GM21529 (cell line): ENCODE data around the gene DHDDS.
"Not testable (repeated sequence)": the region's sequence is repeated elsewhere in the genome, so short reads cannot be mapped to it uniquely, and the experiment has no call there.

Source experiments
- ATAC-seq: cut with Tn5 transposase; IDR thresholded peaks from one replicate; pipeline ENCODE4 v1.9.1; 2021; ENCODE audit not compliant: unreplicated experiment

Gene DHDDS, protein sequence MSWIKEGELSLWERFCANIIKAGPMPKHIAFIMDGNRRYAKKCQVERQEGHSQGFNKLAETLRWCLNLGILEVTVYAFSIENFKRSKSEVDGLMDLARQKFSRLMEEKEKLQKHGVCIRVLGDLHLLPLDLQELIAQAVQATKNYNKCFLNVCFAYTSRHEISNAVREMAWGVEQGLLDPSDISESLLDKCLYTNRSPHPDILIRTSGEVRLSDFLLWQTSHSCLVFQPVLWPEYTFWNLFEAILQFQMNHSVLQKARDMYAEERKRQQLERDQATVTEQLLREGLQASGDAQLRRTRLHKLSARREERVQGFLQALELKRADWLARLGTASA

GRCh38 chr1:26431979-26432695 lies at the start of gene DHDDS:
Gene DHDDS, plus strand, starts transcription at chr1:26432321. Its CDS starts 625 bp downstream, at chr1:26432946.
- peak; percentile 93 for ATAC-seq

GRCh38 chr1:26384076-26384475 lies 48.0 kb upstream of the DHDDS start:
- ATAC-seq: no peak

DNA sequence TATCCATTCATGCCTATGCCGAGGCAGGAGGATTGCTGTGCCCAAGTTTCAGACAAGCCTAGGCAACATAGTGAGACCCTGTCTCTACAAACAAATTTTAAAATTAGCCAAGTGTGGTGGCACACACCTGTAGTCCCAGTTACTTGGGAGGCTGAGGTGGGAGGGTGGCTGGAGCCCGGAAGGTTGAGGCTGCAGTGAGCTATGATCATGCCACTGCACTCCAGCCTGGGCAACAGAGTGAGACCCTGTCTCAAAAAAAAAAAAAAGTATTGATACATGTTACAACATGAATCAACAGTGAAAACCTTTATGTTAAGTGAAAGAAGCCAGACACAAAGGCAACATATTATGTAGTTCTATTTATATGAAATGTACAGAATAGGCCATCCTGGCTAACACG lies 47.1 kb upstream of the DHDDS start:
- ATAC-seq: not testable (repeated sequence)

DNA sequence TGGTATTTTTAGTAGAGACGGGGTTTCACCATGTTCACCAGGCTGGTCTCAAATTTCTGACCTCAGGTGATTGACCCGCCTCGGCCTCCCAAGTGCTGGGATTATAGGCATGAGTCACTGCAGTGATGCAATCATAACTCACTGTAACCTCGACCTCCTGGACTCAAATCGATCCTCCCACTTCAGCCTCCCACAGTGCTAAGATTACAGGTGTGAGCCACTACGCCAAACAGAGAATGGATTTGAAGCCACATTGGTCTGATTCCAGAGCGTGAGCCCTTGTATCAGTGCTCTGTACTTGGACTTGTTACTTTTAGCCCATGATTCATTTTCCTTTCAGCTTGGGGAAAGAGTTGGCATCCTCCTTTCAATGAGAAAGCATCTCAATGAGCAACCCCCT lies 44.7 kb upstream of the DHDDS start:
- ATAC-seq: no peak

DNA sequence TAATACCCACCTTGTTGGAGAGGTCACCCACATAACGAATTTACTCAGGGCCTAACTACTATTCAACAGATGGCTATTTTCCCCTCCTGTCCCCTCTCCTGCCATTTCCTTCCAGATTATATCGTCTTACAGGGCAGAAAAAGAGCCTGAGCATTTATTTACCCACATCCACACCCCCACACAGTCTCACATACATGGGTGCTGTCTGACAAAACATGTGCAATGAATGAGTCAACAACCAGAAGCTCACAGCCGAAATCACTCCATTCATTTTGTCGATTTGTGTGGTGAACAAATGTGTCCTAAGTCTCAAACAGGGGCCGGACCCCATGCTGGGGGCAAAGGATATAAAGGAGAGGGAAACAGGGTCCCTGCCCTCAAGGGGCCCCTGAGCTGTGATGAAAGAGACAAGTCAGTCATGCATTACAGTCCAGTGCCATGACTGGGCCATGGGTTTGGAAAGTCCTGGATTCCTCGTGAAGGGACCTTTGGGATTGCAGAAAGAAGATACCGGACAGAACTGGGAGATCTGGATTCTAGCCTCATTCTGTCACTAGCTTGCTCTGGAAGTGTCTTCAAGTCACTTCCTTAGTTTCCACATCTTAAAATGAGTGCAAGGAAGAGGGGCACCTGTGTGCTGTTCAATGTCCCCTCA lies 43.2 kb upstream of the DHDDS start:
- no peak for ATAC-seq

- ATAC-seq: no peak
Measured at GRCh38 chr1:26389604-26390247, 42.4 kb upstream of the DHDDS start.

DNA sequence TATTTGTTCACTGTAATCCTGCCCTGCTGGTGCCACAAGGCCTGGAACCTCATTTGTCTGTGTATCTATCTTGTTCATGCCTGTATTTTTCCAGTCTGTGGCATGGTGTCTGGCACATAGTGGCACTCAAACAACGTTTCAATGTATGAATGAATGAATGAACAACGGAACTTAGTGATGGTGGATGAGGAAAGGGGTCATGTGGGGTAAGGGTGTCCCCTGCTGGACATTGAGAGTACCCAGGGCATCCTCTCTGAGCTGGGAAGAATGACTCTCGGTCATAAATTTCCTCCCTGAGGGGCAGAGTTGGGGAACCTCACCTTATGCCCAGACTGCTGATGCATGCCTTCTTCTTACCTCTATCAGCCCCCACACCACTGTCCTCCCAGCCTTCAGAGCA lies 40.7 kb upstream of the DHDDS start:
- ATAC-seq: no peak

DNA sequence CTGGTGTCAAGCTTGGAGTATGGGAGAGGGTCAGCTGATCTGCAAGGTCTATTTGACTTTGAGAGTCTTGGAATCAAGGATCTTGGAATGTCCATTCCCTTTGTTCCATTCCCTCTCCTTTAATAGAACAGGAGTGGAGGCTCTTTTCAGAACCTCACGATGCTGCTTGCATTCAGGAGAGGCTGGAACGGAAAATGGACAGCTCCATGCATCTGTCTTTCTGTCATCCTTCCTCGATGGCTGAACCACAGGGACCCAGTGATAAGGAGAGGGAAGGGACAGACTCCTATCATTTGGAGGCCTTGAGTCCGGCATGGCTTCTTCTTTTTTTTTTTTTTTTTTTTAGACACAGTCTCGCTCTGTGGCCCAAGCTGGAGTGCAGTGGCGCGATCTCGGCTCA lies 36.4 kb upstream of the DHDDS start:
- ATAC-seq: no peak

DNA sequence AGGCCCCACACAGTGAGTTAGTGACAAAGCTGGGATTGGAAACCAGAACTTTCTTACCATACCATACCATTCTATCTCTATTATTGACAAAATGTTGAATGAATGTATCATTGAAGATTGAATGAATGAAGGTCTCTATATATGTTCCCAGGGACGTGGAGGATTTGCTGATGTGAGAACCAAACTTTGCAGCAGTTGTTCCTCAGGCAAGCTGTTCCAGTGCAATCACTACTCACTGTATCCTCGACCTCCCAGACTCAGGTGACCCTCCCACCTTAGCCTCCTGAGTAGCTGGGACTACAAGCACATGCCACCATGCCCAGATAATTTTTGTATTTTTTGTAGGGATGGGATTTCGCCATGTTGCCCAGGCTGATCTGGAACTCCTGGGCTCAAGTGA lies 33.1 kb upstream of the DHDDS start:
- no peak for ATAC-seq

DNA sequence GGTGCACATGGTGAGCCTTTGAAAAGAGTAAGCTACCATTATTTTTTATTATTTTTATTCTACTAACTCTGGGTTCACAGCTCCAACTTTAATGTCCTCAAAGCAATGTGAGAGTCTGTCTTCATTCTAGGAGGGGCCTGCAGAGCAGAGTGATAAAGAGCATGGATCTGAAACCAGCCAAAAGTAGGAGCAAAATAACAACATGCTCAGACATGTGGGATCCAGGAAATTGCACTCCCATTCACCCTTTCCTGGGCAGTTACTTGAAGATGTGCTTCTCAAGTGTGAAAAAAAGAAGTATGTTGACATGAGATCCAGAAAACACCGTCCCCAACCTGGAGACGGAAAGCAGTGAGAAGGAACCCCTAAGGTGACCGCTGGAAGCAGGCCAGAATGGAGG lies 30.2 kb upstream of the DHDDS start:
- no peak for ATAC-seq

DNA sequence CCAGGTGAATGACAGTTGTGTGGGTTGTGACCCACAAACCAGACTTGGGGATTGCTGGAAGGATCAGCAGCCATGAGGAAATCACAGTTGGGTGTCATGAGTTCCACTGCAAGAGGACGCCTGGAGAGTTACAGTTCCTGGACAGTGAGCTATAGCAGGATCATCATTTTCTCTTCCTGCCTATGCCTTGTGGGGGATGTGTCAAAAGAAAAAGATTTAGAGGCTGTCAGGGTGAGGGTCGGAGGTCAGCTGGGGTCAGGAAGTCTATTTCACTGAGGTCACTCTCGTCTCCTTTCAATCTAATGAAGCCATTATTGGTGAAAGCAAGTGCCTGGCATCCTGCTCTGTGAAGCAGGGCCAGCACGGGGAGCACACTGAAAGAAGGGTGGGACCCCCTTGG lies 28.5 kb upstream of the DHDDS start:
- ATAC-seq: no peak

DNA sequence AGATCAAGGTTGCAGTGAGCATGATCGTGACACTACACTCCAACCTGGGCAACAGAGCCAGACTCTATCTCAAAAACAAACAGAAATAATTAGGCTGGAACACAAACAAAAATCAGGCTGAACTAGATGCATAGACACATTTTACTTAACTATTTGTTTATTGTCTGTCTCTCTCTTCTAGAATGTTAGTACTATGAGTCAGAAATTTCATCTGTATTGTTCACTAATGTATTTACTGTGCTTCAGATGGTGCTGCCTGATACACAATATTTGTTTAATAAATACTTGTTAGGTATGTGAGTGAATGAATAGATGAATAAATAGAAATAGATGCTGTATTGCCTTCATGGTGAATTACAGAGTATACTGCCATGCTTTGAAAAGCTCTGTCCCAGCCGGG lies 27.5 kb upstream of the DHDDS start:
- ATAC-seq: no peak

DNA sequence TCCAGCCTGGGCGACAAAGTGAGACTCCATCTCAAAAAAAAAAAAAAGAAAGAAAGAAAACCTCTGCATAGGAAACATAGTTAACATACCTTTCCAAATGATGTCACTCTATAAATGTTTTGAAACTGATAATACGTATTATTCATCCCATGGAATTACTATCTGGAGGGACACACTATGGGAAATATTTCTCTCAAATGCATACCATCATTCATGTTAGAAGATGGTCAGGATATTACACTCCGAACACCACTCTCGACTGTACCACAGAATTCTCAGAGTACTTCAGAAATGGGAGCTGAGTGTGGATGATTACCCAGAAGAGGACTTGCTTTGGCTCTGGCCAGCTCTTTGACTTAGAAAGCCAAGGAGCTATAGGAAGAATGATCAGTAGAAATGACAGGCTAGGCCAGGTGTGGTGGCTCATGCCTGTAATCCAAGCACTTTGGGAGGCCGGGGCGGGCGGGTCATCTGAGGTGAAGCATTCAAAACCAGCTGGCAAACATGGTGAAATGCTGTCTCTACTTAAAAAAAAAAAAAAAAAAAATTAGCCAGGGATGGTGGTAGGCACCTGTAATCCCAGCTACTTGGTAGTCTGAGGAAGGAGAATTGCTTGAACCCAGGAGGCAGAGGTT lies 26.7 kb upstream of the DHDDS start:
- no peak for ATAC-seq

- ATAC-seq: no peak
Measured at GRCh38 chr1:26408604-26409003, 23.5 kb upstream of the DHDDS start.

DNA sequence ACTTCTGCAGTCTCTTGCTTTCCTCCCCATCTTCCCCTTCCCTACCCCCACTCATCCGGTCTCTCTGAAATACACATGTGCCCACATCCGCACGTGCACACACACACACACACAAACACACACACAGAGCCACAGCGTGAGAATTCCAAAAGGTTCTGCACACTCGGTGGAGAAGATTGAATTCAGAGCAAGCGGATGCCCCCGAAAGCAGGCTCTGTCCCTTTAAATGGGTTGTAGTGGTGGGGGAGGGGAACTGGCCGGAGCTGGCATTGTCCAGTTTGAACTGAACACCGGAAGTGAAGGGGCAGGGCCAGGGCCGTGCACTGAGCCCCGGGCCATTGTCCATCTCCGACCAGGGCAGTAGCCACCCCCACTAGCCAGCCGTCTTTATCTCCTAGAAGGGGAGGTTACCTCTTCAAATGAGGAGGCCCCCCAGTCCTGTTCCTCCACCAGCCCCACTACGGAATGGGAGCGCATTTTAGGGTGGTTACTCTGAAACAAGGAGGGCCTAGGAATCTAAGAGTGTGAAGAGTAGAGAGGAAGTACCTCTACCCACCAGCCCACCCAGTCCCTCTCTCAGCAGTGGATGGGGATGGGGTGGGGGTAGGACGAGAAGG lies 22.8 kb upstream of the DHDDS start:
- no peak for ATAC-seq

- ATAC-seq: no peak
Measured at GRCh38 chr1:26410706-26411623, 21.2 kb upstream of the DHDDS start, which contains the start of gene LIN28A. Gene LIN28A, plus strand, starts transcription at chr1:26410817. Its CDS starts 75 bp downstream, at chr1:26410892.

GRCh38 chr1:26411624-26412074 lies 20.5 kb upstream of the DHDDS start:
- no peak for ATAC-seq

DNA sequence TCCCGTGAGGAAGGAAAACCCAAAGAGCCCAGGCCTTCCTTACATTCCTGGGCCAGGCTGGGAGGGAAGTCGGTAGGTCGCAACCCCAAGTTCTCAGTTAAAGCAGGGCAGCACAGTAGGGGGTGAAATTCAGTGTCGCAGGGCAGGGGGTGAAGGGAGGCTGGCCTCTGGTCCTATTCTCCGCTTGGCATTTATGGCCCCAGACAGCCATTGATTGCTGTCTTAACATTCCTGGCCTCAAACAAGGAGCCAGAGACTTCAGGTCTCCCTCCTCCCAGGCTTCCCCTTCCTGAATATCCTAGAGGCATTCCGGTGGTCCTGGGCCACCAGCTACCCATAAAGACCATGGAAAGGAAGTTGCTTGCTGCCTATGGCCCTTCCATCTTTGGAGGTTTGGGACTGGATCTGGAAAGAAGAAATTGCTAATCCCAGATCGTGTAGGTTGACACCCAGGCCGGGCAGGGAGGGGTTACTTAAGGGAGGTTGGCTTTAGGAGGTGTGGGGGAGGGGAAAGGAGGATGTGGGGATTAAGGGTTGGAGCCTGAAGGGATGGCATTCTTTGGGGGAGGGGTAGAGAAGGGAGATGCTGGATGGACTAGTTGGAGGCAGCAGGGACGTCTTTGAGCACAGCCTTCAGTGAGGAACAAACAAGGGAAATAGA lies 19.8 kb upstream of the DHDDS start:
- ATAC-seq: no peak

DNA sequence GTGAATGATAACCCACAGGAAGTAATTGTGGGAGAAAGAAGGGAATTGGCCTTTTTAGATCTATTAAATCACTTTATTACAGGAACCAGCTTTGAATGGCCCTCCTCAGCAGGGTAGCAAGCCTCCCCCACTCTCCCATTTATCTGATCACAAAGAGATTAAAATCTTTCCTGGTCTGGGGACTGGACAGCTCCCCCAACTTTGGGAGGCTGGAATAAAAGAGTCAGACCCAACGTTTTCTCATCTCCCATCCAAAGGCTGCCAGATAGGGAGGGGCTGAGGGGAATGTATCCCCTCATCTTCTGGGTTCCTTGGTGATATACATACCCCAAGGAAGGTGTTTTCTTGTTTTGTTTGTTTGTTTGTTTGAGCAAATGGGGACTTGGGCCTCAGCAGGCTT lies 19.1 kb upstream of the DHDDS start:
- ATAC-seq: no peak
